GM23248 (cell line): Measurements from ENCODE around the gene CCDC149.

Experiments used
- EZH2 ChIP-seq: fragments of 200-600 bp; sonication (generic); IDR thresholded peaks from 2 replicates; pipeline ENCODE4 v1.6.1; 2018; ENCODE audit warnings: antibody characterized with exemption, mild to moderate bottlenecking; ENCODE audit not compliant: insufficient read depth, poor library complexity, severe bottlenecking
- EZH2phosphoT487 ChIP-seq: fragments of 200-600 bp; sonication (generic); IDR thresholded peaks from 2 replicates; pipeline ENCODE4 v1.6.1; 2018; ENCODE audit warnings: antibody characterized with exemption, moderate library complexity, mild to moderate bottlenecking, low read depth; ENCODE audit not compliant: insufficient read depth

DNA sequence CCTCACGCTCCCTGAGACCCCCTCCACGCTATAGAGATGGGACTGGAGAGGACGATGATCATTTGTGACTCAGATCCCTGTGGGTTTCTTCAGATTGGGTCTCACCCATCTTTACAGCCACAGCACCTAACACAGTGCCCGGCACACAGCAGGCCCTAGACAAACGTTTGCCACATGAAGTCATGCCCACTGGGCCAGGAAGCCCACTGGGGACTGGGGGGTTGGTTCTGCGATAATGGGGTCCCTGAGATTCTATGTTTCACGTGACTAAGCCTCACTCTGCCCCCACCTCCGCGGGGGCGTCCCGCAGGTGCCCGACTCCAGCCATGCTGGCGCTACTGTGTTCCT, 113.7 kb downstream of the CCDC149 start:
- TF ChIP-seq EZH2 (no peak), EZH2phosphoT487 (no peak)
